ENCODE measurements around the gene ADORA1.

DNA sequence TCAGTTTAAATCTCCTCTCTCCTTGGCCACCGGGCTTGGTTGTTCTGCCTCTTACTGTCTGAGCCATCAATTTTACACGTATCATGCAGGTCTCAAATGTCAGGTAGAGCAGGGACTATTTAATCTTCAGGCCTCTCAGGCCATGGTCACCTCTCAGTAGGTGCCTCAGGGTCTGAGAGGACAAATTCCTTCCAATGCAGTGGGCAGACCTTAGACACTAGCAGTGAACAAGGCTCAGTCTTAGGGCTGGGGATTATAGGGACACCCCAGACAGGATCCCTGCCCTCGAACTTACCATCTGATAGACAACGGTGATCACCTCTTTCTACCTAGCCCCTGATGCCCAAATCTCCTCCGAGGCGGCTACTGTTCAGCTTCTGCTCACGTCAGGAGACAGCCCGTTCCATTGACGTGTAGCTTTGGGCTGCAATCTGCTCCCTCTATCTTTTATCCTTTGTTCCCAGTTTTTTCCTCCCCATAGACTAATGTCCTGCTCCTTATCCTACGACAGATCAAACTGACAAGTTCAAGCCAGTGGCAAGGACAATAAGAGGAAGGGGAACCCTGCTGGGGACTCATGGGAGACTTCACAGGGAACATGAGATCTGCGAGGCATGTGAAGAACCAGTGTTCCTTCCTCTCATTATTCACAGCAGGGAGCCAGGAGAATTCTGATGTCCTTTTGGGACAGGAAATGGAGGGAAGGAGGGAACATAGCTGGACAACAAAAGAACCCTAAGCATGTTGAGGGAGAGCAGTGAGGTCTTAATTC is 40.3 kb upstream of the ADORA1 start:
- no peak for TF ChIP-seq SIN3A (IDR thresholded peaks at IDR 0.05; ENCODE audit: low read depth, low read length)
- no peak for TF ChIP-seq CEBPB (IDR thresholded peaks at IDR 0.05; ENCODE audit: borderline replicate concordance in 1 of 2, low read depth in 2 of 2, low read length in 2 of 2)
- TF ChIP-seq, protein P1, sequence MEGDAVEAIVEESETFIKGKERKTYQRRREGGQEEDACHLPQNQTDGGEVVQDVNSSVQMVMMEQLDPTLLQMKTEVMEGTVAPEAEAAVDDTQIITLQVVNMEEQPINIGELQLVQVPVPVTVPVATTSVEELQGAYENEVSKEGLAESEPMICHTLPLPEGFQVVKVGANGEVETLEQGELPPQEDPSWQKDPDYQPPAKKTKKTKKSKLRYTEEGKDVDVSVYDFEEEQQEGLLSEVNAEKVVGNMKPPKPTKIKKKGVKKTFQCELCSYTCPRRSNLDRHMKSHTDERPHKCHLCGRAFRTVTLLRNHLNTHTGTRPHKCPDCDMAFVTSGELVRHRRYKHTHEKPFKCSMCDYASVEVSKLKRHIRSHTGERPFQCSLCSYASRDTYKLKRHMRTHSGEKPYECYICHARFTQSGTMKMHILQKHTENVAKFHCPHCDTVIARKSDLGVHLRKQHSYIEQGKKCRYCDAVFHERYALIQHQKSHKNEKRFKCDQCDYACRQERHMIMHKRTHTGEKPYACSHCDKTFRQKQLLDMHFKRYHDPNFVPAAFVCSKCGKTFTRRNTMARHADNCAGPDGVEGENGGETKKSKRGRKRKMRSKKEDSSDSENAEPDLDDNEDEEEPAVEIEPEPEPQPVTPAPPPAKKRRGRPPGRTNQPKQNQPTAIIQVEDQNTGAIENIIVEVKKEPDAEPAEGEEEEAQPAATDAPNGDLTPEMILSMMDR (IDR thresholded peaks at IDR 0.05 in 2 of 3, conservative IDR thresholded peaks at IDR 0.05 in 1 of 3; ENCODE audit: control insufficient read depth in 2 of 3, extremely low read depth in 1 of 3, insufficient read depth in 1 of 3, low read depth in 3 of 3, low read length in 3 of 3), result no peak
- no peak for TF ChIP-seq CREM (IDR thresholded peaks at IDR 0.05; ENCODE audit: low read depth)
- TF ChIP-seq HCFC1 (IDR thresholded peaks at IDR 0.05; ENCODE audit: low read length), result no peak
- no peak for TF ChIP-seq ZNF24 (IDR thresholded peaks at IDR 0.05)
- no peak for TF ChIP-seq SPI1 (IDR thresholded peaks at IDR 0.05; ENCODE audit: borderline replicate concordance, insufficient read depth, low read depth, low read length)
- TF ChIP-seq MTA3 (IDR thresholded peaks at IDR 0.05; ENCODE audit: borderline replicate concordance, low read length), result no peak
- no peak for TF ChIP-seq SMC3 (IDR thresholded peaks at IDR 0.05; ENCODE audit: borderline replicate concordance, low read length)
- no peak for TF ChIP-seq USF2 (IDR thresholded peaks at IDR 0.05; ENCODE audit: borderline replicate concordance, low read depth, low read length)
- TF ChIP-seq ZNF384 (IDR thresholded peaks at IDR 0.05; ENCODE audit: borderline replicate concordance, low read depth, low read length), result no peak
- no peak for TF ChIP-seq POLR2AphosphoS5 (IDR thresholded peaks at IDR 0.05; ENCODE audit: low read length)
- TF ChIP-seq CBFB (IDR thresholded peaks at IDR 0.05; ENCODE audit: low read depth), result no peak
- TF ChIP-seq, protein P2, sequence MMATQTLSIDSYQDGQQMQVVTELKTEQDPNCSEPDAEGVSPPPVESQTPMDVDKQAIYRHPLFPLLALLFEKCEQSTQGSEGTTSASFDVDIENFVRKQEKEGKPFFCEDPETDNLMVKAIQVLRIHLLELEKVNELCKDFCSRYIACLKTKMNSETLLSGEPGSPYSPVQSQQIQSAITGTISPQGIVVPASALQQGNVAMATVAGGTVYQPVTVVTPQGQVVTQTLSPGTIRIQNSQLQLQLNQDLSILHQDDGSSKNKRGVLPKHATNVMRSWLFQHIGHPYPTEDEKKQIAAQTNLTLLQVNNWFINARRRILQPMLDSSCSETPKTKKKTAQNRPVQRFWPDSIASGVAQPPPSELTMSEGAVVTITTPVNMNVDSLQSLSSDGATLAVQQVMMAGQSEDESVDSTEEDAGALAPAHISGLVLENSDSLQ (IDR thresholded peaks at IDR 0.05), result no peak

All from GM12878 (cell line).